NB4 (cell line): ENCODE measurements around the gene ICE2.

Experiments used
- DNase-seq: peaks from one replicate; pipeline ENCODE4 v3.0.0; 2010; ENCODE audit warnings: low read depth
- H3K4me3 ChIP-seq: one replicate; pipeline ENCODE4 v1.5.1; 2011; ENCODE audit warnings: mild to moderate bottlenecking, low read depth, low read length, moderate library complexity
- CTCF ChIP-seq: IDR thresholded peaks from one replicate; pipeline ENCODE4 v1.5.1; 2012; ENCODE audit warnings: low read depth, low read length
- MAX ChIP-seq: IDR thresholded peaks from 2 replicates; pipeline ENCODE4 v1.6.1; 2011; ENCODE audit warnings: low read depth, low read length
- MYC ChIP-seq: IDR thresholded peaks from 2 replicates; pipeline ENCODE4 v1.6.1; 2011; ENCODE audit warnings: low read depth, low read length
- POLR2A ChIP-seq: IDR thresholded peaks from 2 replicates; pipeline ENCODE4 v1.6.1; 2011; ENCODE audit warnings: mild to moderate bottlenecking; ENCODE audit not compliant: insufficient read length; ENCODE audit errors: extremely low read depth

The ICE2 gene

GRCh38 chr15:60441331-60441730 is 37.6 kb downstream of the ICE2 start:
- TF ChIP-seq MAX, result no peak
- no peak for TF ChIP-seq MYC
- no peak for TF ChIP-seq POLR2A
- TF ChIP-seq CTCF, result no peak
- H3K4me3 ChIP-seq, result no peak overlapping the region
- no peak for DNase-seq

GRCh38 chr15:60438646-60439045 is 40.3 kb downstream of the ICE2 start:
- no peak overlapping the region for H3K4me3 ChIP-seq
- DNase-seq, result no peak
- TF ChIP-seq POLR2A (no peak), MYC (no peak), CTCF (no peak), MAX (no peak)

- no peak for TF ChIP-seq MYC
- no peak for TF ChIP-seq CTCF
- no peak for TF ChIP-seq MAX
- TF ChIP-seq POLR2A, result no peak
- no peak overlapping the region for H3K4me3 ChIP-seq
- no peak for DNase-seq
Measured at GRCh38 chr15:60428935-60429334, 50.0 kb downstream of the ICE2 start.

GRCh38 chr15:60426870-60427508 is 52.0 kb downstream of the ICE2 start:
- H3K4me3 ChIP-seq, result no peak overlapping the region
- TF ChIP-seq MYC, result no peak
- no peak for TF ChIP-seq MAX
- TF ChIP-seq CTCF, result no peak
- no peak for TF ChIP-seq POLR2A
- DNase-seq, result no peak

- TF ChIP-seq CTCF (no peak), MYC (no peak), MAX (no peak), POLR2A (no peak)
- no peak for DNase-seq
- H3K4me3 ChIP-seq, result no peak overlapping the region
Measured at GRCh38 chr15:60425461-60425860, 53.5 kb downstream of the ICE2 start.

- TF ChIP-seq POLR2A (no peak), CTCF (no peak)
- no peak overlapping the region for H3K4me3 ChIP-seq
- no peak for DNase-seq
Measured at GRCh38 chr15:60424006-60424405, 54.9 kb downstream of the ICE2 start.
